OCI-LY1 (cell line): ENCODE results near the gene CRYBG2.
"Not testable (repeated sequence)": the region's sequence is repeated elsewhere in the genome, so short reads cannot be mapped to it uniquely, and the experiment has no call there.

Source experiments
- CTCF ChIP-seq: fragments of 200-600 bp; sonication (generic), shearing (Covaris generic); IDR thresholded peaks from 2 replicates; pipeline ENCODE4 v1.5.1; 2017; ENCODE audit warnings: mild to moderate bottlenecking, antibody characterized with exemption, low read length, moderate library complexity, mixed read lengths
- EZH2 ChIP-seq: fragments of 200-600 bp; sonication (generic), shearing (Covaris generic); IDR thresholded peaks from 2 replicates; pipeline ENCODE4 v1.8.0; 2017; ENCODE audit warnings: borderline replicate concordance, mixed run types, mild to moderate bottlenecking, antibody characterized with exemption, low read length, moderate library complexity, mixed read lengths

GRCh38 chr1:26307966-26308899 is 45.7 kb downstream of the CRYBG2 start:
- TF ChIP-seq CTCF, EZH2: not testable (repeated sequence)
